ENCODE results near the gene PSMB9. TPM values are rescaled to one million over a fixed set of nuclear protein-coding genes. Genes with fewer than 3 reads are reported as not detected.

Gene PSMB9
- total and polyA plus RNA-seq, 2 donors (not counting 1 experiment from before 2014, with no cell fraction given), result 181 to 242 TPM

GRCh38 chr6:32849126-32849525 lies 4.9 kb upstream of the PSMB9 start:
- WGBS (ENCODE audit: insufficient coverage), result 75% methylated on average over 6 of the region's 6 CpGs
- Histone ChIP-seq H3K9ac (ENCODE audit: low read length) (no peak overlapping the region), H3K4me3 (ENCODE audit: control extremely low read depth in 1 of 5, extremely low read depth in 1 of 5, insufficient read depth in 1 of 5, low read depth in 2 of 5, low read length in 4 of 5) (no peak overlapping the region), H3K4me1 (ENCODE audit: control insufficient read depth in 2 of 2, insufficient read depth in 2 of 2, low read length in 2 of 2) (peaks cover 60 to 73% of the 10 kb centered on the region in 2 donors), H3K27ac (ENCODE audit: low read length in 2 of 2) (peak overlapping the region in 1 of 2 donors; percentile 37), H3K4me2 (replicated peaks; ENCODE audit: low read depth, low read length, poor library complexity, severe bottlenecking) (no peak overlapping the region), H4K20me1 (ENCODE audit: control insufficient read depth, insufficient read depth, low read length, poor library complexity, severe bottlenecking) (peaks cover 25% of the 10 kb centered on the region), H3K9me3 (ENCODE audit: control extremely low read depth in 1 of 3, control insufficient read depth in 2 of 3, insufficient read depth in 1 of 3, low read length in 2 of 3) (no peaks in the 10 kb centered on the region), H3K79me2 (ENCODE audit: control insufficient read depth, insufficient read depth, low read length) (peaks cover 99% of the 10 kb centered on the region), H3K36me3 (replicated peaks in 1 of 2; ENCODE audit: control extremely low read depth in 1 of 2, control insufficient read depth in 1 of 2, extremely low read depth in 1 of 2, insufficient read depth in 2 of 2, low read length in 1 of 2) (peaks cover 18 to 72% of the 10 kb centered on the region in 2 experiments), H3K27me3 (replicated peaks in 1 of 4; ENCODE audit: control extremely low read depth in 1 of 4, control insufficient read depth in 3 of 4, insufficient read depth in 4 of 4, low read length in 3 of 4) (no peaks in the 10 kb centered on the region), H2AFZ (ENCODE audit: insufficient read depth, low read depth, low read length, poor library complexity, severe bottlenecking) (no peak overlapping the region)
- POLR2A ChIA-PET, result interaction anchor here (0.7 kb wide), 1 partner anchor 162 kb away, joined by 3 read pairs; no protein-coding TSS in a partner anchor
- no peak for TF ChIP-seq CTCF (IDR thresholded peaks at IDR 0.05)
- no peak for TF ChIP-seq EZH2 (IDR thresholded peaks at IDR 0.05; ENCODE audit: borderline replicate concordance, insufficient read depth, low read depth, low read length, poor library complexity, severe bottlenecking)
- Mint-ChIP-seq H3K4me3 (peak overlapping the region; percentile 38), H3K27ac (peak overlapping the region; percentile 66), H3K9me3 (ENCODE audit: insufficient read depth) (no peaks in the 10 kb centered on the region), H3K27me3 (no peaks in the 10 kb centered on the region), H3K4me1 (peaks cover 76% of the 10 kb centered on the region)
- CTCF ChIA-PET, result interaction anchor here (0.7 to 3.7 kb wide), 3 partner anchors 10 to 135 kb away, joined by 3 to 31 read pairs (median 5); partner anchors contain the start of gene TAP2
- no peak for DNase-seq
- intact Hi-C loops (cut with micrococcal nuclease), result no loop called here
- no peak for ATAC-seq (ENCODE audit: low read depth)

- DNase-seq (no peak), ATAC-seq (ENCODE audit: low read depth) (no peak)
- Mint-ChIP-seq H3K27me3 (no peaks in the 10 kb centered on the region), H3K4me1 (peaks cover 78% of the 10 kb centered on the region), H3K4me3 (peak overlapping the region; percentile 99), H3K27ac (peak overlapping the region; percentile 86), H3K9me3 (ENCODE audit: insufficient read depth) (no peaks in the 10 kb centered on the region)
- Histone ChIP-seq H3K27ac (ENCODE audit: low read length in 2 of 2) (peak overlapping the region in 1 of 2 donors; percentile 99), H3K36me3 (replicated peaks in 1 of 2; ENCODE audit: control extremely low read depth in 1 of 2, control insufficient read depth in 1 of 2, extremely low read depth in 1 of 2, insufficient read depth in 2 of 2, low read length in 1 of 2) (peaks cover 20 to 64% of the 10 kb centered on the region in 2 experiments), H4K20me1 (ENCODE audit: control insufficient read depth, insufficient read depth, low read length, poor library complexity, severe bottlenecking) (peaks cover 16% of the 10 kb centered on the region), H3K4me1 (ENCODE audit: control insufficient read depth in 2 of 2, insufficient read depth in 2 of 2, low read length in 2 of 2) (peaks cover 69 to 77% of the 10 kb centered on the region in 2 donors), H3K27me3 (replicated peaks in 1 of 4; ENCODE audit: control extremely low read depth in 1 of 4, control insufficient read depth in 3 of 4, insufficient read depth in 4 of 4, low read length in 3 of 4) (no peaks in the 10 kb centered on the region), H3K79me2 (ENCODE audit: control insufficient read depth, insufficient read depth, low read length) (peaks cover 100% of the 10 kb centered on the region), H3K4me3 (ENCODE audit: control extremely low read depth in 1 of 5, extremely low read depth in 1 of 5, insufficient read depth in 1 of 5, low read depth in 2 of 5, low read length in 4 of 5) (peak overlapping the region in 1 of 5 experiments; percentile 94), H3K9me3 (ENCODE audit: control extremely low read depth in 1 of 3, control insufficient read depth in 2 of 3, insufficient read depth in 1 of 3, low read length in 2 of 3) (no peaks in the 10 kb centered on the region), H3K9ac (ENCODE audit: low read length) (peak overlapping the region; percentile 99), H3K4me2 (replicated peaks; ENCODE audit: low read depth, low read length, poor library complexity, severe bottlenecking) (peak overlapping the region; percentile 82), H2AFZ (ENCODE audit: insufficient read depth, low read depth, low read length, poor library complexity, severe bottlenecking) (no peak overlapping the region)
- intact Hi-C loops (cut with micrococcal nuclease), result no loop called here
- CTCF ChIA-PET, result interaction anchor here (0.6 to 3.7 kb wide), 6 partner anchors 10 to 437 kb away, joined by 3 to 31 read pairs (median 6); partner anchors contain the start of gene TAP2
- 86% methylated on average over 1 of the region's 4 CpGs for WGBS (ENCODE audit: insufficient coverage)
- POLR2A ChIA-PET, result interaction anchor here (0.7 to 0.8 kb wide), 3 partner anchors 13 to 724 kb away, joined by 3 to 4 read pairs (median 4); partner anchors contain the start of gene TAP2
- TF ChIP-seq CTCF (IDR thresholded peaks at IDR 0.05) (no peak), EZH2 (IDR thresholded peaks at IDR 0.05; ENCODE audit: borderline replicate concordance, insufficient read depth, low read depth, low read length, poor library complexity, severe bottlenecking) (no peak)
These were observed 3.0 kb upstream of the PSMB9 start for GRCh38 chr6:32851025-32851424.
